Tibial nerve (tissue), 3 donors: ENCODE data around the gene XIRP2.

Experiments used
- POLR2A ChIP-seq, 2 donors: fragments of 450-650 bp; IDR thresholded peaks; one replicate each; pipeline ENCODE4 v1.6.1; 2017; ENCODE audit warnings: antibody characterized with exemption in 2 of 2, mild to moderate bottlenecking in 2 of 2, moderate library complexity in 2 of 2
- TF ChIP-seq, protein P1 (sequence below), 5 experiments: fragments of 200-600 bp in 3 of 5; fragments of 450-650 bp in 2 of 5; sonication (generic) in 3 of 5; IDR thresholded peaks; one replicate each; pipeline ENCODE4 v1.5.1; 2016 to 2019; ENCODE audit warnings: antibody characterized with exemption in 5 of 5, mild to moderate bottlenecking in 3 of 5, moderate library complexity in 2 of 5

- TF ChIP-seq POLR2A (IDR thresholded peaks at IDR 0.05), result no peak
- TF ChIP-seq, protein P1, sequence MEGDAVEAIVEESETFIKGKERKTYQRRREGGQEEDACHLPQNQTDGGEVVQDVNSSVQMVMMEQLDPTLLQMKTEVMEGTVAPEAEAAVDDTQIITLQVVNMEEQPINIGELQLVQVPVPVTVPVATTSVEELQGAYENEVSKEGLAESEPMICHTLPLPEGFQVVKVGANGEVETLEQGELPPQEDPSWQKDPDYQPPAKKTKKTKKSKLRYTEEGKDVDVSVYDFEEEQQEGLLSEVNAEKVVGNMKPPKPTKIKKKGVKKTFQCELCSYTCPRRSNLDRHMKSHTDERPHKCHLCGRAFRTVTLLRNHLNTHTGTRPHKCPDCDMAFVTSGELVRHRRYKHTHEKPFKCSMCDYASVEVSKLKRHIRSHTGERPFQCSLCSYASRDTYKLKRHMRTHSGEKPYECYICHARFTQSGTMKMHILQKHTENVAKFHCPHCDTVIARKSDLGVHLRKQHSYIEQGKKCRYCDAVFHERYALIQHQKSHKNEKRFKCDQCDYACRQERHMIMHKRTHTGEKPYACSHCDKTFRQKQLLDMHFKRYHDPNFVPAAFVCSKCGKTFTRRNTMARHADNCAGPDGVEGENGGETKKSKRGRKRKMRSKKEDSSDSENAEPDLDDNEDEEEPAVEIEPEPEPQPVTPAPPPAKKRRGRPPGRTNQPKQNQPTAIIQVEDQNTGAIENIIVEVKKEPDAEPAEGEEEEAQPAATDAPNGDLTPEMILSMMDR (IDR thresholded peaks at IDR 0.05), result no peak
Measured at GRCh38 chr2:167293172-167293781, 405.0 kb downstream of the XIRP2 start.
